Testis (tissue), 3 donors: Measurements from ENCODE around the gene RALB. TPM values are rescaled to one million over a fixed set of nuclear protein-coding genes. Genes with fewer than 3 reads are reported as not detected.

Experiments used
- DNase-seq: peaks from one replicate; pipeline ENCODE4 v3.0.0-alpha.2; 2019
- H3K27ac ChIP-seq, 2 donors: fragments of 200-600 bp; sonication (generic); one replicate each; pipeline ENCODE4 v1.5.1; 2019
- H3K27me3 ChIP-seq: fragments of 200-600 bp; sonication (generic); one replicate; pipeline ENCODE4 v1.5.1; 2019
- H3K36me3 ChIP-seq: fragments of 200-600 bp; sonication (generic); one replicate; pipeline ENCODE4 v1.5.1; 2017; ENCODE audit warnings: low read depth; ENCODE audit errors: missing control alignments
- H3K4me1 ChIP-seq: fragments of 200-600 bp; sonication (generic); one replicate; pipeline ENCODE4 v1.5.1; 2019
- H3K4me3 ChIP-seq, 2 donors: fragments of 200-600 bp; sonication (generic); one replicate each; pipeline ENCODE4 v1.5.1; 2017 to 2019
- H3K9me3 ChIP-seq: fragments of 200-600 bp; sonication (generic); one replicate; pipeline ENCODE4 v1.5.1; 2017
- POLR2A ChIP-seq: fragments of 450-650 bp; IDR thresholded peaks from one replicate; pipeline ENCODE4 v1.6.1; 2017; ENCODE audit warnings: antibody characterized with exemption, mild to moderate bottlenecking, moderate library complexity
- WGBS, 2 donors: methylation state at CpG; one replicate each; pipeline ENCODE4 v1.1.5; 2018; 5-methylcytosine and 5-hydroxymethylcytosine counted together
- intact Hi-C: fragments of 100-400 bp; cut with DNase I; formaldehyde crosslinking; loops from one replicate; pipeline ENCODE4 v1.15.1; 2023; ENCODE audit warnings: low total_unique reads
- polyA plus RNA-seq: library from polyadenylated mRNA; stranded (reverse); fragments of 350-450 nt; fragmentation: Illumina TruSeq; extraction: RNeasy Lipid Tissue Mini Kit (QIAGEN cat#74804); gene quantifications from one replicate; pipeline ENCODE4 v1.2.3, GENCODE V29; 2014; ENCODE audit warnings: low read depth, low replicate concordance; ENCODE audit not compliant: insufficient read depth
- total RNA-seq, 2 donors: library from RNA; depleted of rRNA; stranded (reverse); fragments of >200 nt; gene quantifications; one replicate each; pipeline ENCODE4 v1.2.3, GENCODE V29; 2016
- TF ChIP-seq, protein P1 (sequence below), 3 experiments: fragments of 450-650 bp in 2 of 3; fragments of 200-600 bp in 1 of 3; sonication (generic) in 1 of 3; IDR thresholded peaks; one replicate each; pipeline ENCODE4 v1.5.1; 2016 to 2019; ENCODE audit warnings: antibody characterized with exemption in 3 of 3, mild to moderate bottlenecking in 2 of 3, moderate library complexity in 1 of 3

Gene RALB
- total and polyA plus RNA-seq, 3 donors from 2014 or later, result 69.9 to 91.6 (median 88.7) TPM

- Histone ChIP-seq H3K4me3 (no peak overlapping the region), H3K27ac (peak overlapping the region; percentile 76 to 84), H3K36me3 (no peaks in the 10 kb centered on the region), H3K4me1 (peaks cover 33% of the 10 kb centered on the region), H3K27me3 (no peaks in the 10 kb centered on the region), H3K9me3 (no peaks in the 10 kb centered on the region)
- DNase-seq, result no peak
- intact Hi-C loops, result no loop called here
- TF ChIP-seq, protein P1, sequence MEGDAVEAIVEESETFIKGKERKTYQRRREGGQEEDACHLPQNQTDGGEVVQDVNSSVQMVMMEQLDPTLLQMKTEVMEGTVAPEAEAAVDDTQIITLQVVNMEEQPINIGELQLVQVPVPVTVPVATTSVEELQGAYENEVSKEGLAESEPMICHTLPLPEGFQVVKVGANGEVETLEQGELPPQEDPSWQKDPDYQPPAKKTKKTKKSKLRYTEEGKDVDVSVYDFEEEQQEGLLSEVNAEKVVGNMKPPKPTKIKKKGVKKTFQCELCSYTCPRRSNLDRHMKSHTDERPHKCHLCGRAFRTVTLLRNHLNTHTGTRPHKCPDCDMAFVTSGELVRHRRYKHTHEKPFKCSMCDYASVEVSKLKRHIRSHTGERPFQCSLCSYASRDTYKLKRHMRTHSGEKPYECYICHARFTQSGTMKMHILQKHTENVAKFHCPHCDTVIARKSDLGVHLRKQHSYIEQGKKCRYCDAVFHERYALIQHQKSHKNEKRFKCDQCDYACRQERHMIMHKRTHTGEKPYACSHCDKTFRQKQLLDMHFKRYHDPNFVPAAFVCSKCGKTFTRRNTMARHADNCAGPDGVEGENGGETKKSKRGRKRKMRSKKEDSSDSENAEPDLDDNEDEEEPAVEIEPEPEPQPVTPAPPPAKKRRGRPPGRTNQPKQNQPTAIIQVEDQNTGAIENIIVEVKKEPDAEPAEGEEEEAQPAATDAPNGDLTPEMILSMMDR (IDR thresholded peaks at IDR 0.05), result no peak
- TF ChIP-seq POLR2A, result no peak
- WGBS, 2 donors, result 59 to 65% methylated on average over 5 of the region's 5 CpGs
Measured at GRCh38 chr2:120228503-120228902, 24.1 kb upstream of the RALB start.

DNA sequence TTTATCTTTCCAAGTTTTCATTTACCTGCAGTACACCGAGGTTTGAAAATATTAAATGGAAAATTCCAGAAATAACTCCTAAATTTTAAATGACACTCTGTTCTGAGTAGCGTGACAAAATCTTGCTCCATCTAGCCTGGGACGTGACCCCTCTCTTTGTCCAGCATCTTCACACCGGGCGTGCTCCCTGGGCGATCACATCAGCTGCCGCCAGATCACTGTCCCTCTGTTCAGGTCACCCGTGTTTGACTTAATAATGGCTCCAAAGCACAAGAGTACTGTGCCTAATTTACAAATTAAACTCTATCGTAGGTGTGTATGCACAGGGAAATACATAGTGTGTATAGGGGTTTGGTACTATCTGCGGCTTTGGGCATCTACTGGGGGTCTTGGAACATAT lies 23.3 kb upstream of the RALB start:
- TF ChIP-seq POLR2A, result no peak
- TF ChIP-seq, protein P1 (IDR thresholded peaks at IDR 0.05), result no peak
- intact Hi-C loops, result no loop called here
- no peaks in the 10 kb centered on the region for H3K27me3 ChIP-seq
- H3K36me3 ChIP-seq, result no peaks in the 10 kb centered on the region
- peak overlapping the region; percentile 76 to 84 for H3K27ac ChIP-seq
- no peak for DNase-seq
- H3K4me1 ChIP-seq, result peaks cover 25% of the 10 kb centered on the region
- no peak overlapping the region for H3K4me3 ChIP-seq
- no peaks in the 10 kb centered on the region for H3K9me3 ChIP-seq
- WGBS, 2 donors, result 87 to 88% methylated on average over 10 of the region's 10 CpGs

DNA sequence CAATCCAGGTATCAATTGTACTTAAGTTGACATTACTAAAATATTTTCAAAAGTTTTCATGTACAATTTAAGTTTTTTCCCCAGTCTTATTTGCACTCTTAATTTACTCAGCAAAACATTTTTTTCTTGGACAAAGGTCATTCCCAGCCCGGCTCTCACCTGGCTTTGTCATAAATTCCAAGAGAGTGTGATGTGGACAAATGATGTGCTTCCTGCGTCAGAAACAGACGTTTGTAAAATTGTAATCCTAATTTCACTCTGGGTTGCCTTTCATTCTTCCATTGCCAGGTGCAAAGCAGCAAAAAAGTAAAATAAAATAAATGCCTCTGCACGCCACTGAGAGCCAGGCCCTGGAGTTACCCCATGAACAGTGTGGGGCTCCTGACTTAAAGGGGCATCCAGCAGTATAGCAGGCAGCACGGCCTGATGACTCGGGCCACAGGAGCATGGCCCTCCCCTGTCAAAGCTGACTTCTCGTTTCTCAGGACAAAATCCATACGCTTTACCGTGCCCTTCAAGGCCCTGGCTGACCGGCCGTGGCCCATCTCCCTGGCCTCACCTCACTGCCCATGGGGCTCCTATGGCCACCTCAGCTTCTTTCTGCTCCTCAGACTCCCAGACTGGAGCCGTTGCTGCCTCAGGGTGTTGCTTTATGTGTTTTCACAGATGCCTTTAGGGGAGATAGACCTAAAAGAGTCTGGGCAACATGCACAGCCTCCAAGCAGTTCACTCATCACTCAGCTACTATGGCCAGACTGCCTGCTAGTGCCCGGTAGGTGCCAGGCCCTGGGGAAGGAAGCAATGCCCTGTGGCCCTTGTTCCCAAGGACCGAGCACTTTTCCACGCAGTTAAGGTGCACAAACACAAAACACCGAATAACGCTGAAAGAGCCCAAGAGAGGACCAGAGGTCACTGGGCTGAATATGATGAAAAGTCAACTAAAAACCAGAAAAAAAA lies 21.9 kb upstream of the RALB start:
- TF ChIP-seq, protein P1 (IDR thresholded peaks at IDR 0.05), result no peak
- TF ChIP-seq POLR2A, result no peak
- H3K27ac ChIP-seq, result no peak overlapping the region
- H3K4me1 ChIP-seq, result peaks cover 23% of the 10 kb centered on the region
- 80 to 87% methylated on average over 13 to 17 of the region's 17 CpGs for WGBS, 2 donors
- H3K36me3 ChIP-seq, result no peaks in the 10 kb centered on the region
- no peaks in the 10 kb centered on the region for H3K9me3 ChIP-seq
- no peak for DNase-seq
- no peaks in the 10 kb centered on the region for H3K27me3 ChIP-seq
- intact Hi-C loops, result no loop called here
- H3K4me3 ChIP-seq, result no peak overlapping the region

- intact Hi-C loops, result no loop called here
- Histone ChIP-seq H3K9me3 (no peaks in the 10 kb centered on the region), H3K27ac (peak overlapping the region in 1 of 2 donors; percentile 56), H3K36me3 (no peaks in the 10 kb centered on the region), H3K4me3 (no peak overlapping the region), H3K4me1 (peaks cover 21% of the 10 kb centered on the region), H3K27me3 (no peaks in the 10 kb centered on the region)
- TF ChIP-seq POLR2A, result no peak
- TF ChIP-seq, protein P1 (IDR thresholded peaks at IDR 0.05), result no peak
- no peak for DNase-seq
- 58 to 91% methylated on average over 4 of the region's 4 CpGs for whole genome bisulfite sequencing, 2 donors
Measured at GRCh38 chr2:120231564-120231973, 21.1 kb upstream of the RALB start.
